ENCODE measurements around the gene CLIC4. TPM values are rescaled to one million over a fixed set of nuclear protein-coding genes. Genes with fewer than 3 reads are reported as not detected.

Gene CLIC4
- total and polyA plus RNA-seq, 4 donors = 15.0 to 40.7 (median 28.4) TPM

DNA sequence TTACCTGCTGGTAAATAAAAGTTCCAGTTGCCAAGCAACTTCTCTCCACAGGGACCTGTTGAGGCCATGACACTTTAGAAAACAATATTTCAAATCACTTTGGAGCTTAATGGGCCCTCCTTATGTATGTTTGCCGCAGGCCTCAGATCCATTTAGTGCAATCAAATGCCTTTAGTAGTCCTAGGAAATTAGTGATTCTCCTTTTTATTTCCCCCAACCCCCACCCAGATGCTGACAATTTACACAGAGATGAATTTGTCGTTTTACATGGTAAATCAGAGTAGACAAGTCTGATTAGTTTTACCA, 83.6 kb downstream of the CLIC4 start:
- TF ChIP-seq SP1 (IDR thresholded peaks at IDR 0.05) = no peak
- no peak for TF ChIP-seq JUND (IDR thresholded peaks at IDR 0.05)
- TF ChIP-seq EGR1 (IDR thresholded peaks at IDR 0.05; ENCODE audit: low read depth in 2 of 2) = no peak
- TF ChIP-seq GABPA (IDR thresholded peaks at IDR 0.05 in 1 of 2, conservative IDR thresholded peaks at IDR 0.05 in 1 of 2) = no peak
- no peak for TF ChIP-seq TAF1 (conservative IDR thresholded peaks at IDR 0.05)
- no peak for TF ChIP-seq REST (IDR thresholded peaks at IDR 0.05)
- TF ChIP-seq RAD21 (IDR thresholded peaks at IDR 0.05) = no peak
- TF ChIP-seq YY1 (IDR thresholded peaks at IDR 0.05) = no peak
- TF ChIP-seq RXRA (IDR thresholded peaks at IDR 0.05) = no peak
- peaks cover 0 to 8% (median 0%) of the 10 kb centered on the region in 4 donors for H3K36me3 ChIP-seq (ENCODE audit: control insufficient read depth in 4 of 4, insufficient read depth in 3 of 4, low read depth in 1 of 4, low read length in 3 of 4)
- H3K27me3 ChIP-seq (ENCODE audit: control insufficient read depth in 4 of 4, insufficient read depth in 4 of 4, low read length in 3 of 4) = no peaks in the 10 kb centered on the region
- no peaks in the 10 kb centered on the region for H3K9me3 ChIP-seq (ENCODE audit: control insufficient read depth in 4 of 4, low read length in 3 of 4)
- H3K4me3 ChIP-seq (ENCODE audit: low read depth in 1 of 3, low read length in 3 of 3) = no peak overlapping the region
- no peak overlapping the region for H3K9ac ChIP-seq (ENCODE audit: low read depth in 1 of 2, low read length in 2 of 2)
- DNase-seq (ENCODE audit: low spot score) = no peak
- WGBS = 81% methylated on average over 2 of the region's 2 CpGs
- peaks cover 4 to 40% (median 26%) of the 10 kb centered on the region in 4 donors for H3K4me1 ChIP-seq (ENCODE audit: control insufficient read depth in 4 of 4, insufficient read depth in 4 of 4, low read length in 3 of 4)
- peak overlapping the region in 1 of 2 donors; percentile 20 for H3K27ac ChIP-seq (ENCODE audit: low read depth in 1 of 2, low read length in 2 of 2)

GRCh38 chr1:24830680-24831272, 85.5 kb downstream of the CLIC4 start:
- Histone ChIP-seq H3K36me3 (ENCODE audit: control insufficient read depth in 4 of 4, insufficient read depth in 3 of 4, low read depth in 1 of 4, low read length in 3 of 4) (peaks cover 0 to 8% (median 0%) of the 10 kb centered on the region in 4 donors), H3K27ac (ENCODE audit: low read depth in 1 of 2, low read length in 2 of 2) (no peak overlapping the region), H3K9me3 (ENCODE audit: control insufficient read depth in 4 of 4, low read length in 3 of 4) (no peaks in the 10 kb centered on the region), H3K4me3 (ENCODE audit: low read depth in 1 of 3, low read length in 3 of 3) (no peak overlapping the region), H3K9ac (ENCODE audit: low read depth in 1 of 2, low read length in 2 of 2) (no peak overlapping the region), H3K27me3 (ENCODE audit: control insufficient read depth in 4 of 4, insufficient read depth in 4 of 4, low read length in 3 of 4) (no peaks in the 10 kb centered on the region), H3K4me1 (ENCODE audit: control insufficient read depth in 4 of 4, insufficient read depth in 4 of 4, low read length in 3 of 4) (peaks cover 0 to 38% (median 20%) of the 10 kb centered on the region in 4 donors)
- TF ChIP-seq RAD21 (IDR thresholded peaks at IDR 0.05) (peak; percentile 95 to 96), EGR1 (IDR thresholded peaks at IDR 0.05; ENCODE audit: low read depth in 2 of 2) (no peak), JUND (IDR thresholded peaks at IDR 0.05) (no peak), TAF1 (conservative IDR thresholded peaks at IDR 0.05) (no peak)
- TF ChIP-seq, protein P1, sequence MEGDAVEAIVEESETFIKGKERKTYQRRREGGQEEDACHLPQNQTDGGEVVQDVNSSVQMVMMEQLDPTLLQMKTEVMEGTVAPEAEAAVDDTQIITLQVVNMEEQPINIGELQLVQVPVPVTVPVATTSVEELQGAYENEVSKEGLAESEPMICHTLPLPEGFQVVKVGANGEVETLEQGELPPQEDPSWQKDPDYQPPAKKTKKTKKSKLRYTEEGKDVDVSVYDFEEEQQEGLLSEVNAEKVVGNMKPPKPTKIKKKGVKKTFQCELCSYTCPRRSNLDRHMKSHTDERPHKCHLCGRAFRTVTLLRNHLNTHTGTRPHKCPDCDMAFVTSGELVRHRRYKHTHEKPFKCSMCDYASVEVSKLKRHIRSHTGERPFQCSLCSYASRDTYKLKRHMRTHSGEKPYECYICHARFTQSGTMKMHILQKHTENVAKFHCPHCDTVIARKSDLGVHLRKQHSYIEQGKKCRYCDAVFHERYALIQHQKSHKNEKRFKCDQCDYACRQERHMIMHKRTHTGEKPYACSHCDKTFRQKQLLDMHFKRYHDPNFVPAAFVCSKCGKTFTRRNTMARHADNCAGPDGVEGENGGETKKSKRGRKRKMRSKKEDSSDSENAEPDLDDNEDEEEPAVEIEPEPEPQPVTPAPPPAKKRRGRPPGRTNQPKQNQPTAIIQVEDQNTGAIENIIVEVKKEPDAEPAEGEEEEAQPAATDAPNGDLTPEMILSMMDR (IDR thresholded peaks at IDR 0.05; ENCODE audit: low read depth, low read length, missing input control) = peak; percentile 66
- WGBS = 60% methylated on average over 3 of the region's 3 CpGs
- no peak for DNase-seq (ENCODE audit: low spot score)

GRCh38 chr1:24841593-24841992, 96.3 kb downstream of the CLIC4 start:
- Histone ChIP-seq H3K4me3 (ENCODE audit: low read depth in 1 of 3, low read length in 3 of 3) (no peak overlapping the region), H3K27me3 (ENCODE audit: control insufficient read depth in 4 of 4, insufficient read depth in 4 of 4, low read length in 3 of 4) (no peaks in the 10 kb centered on the region), H3K27ac (ENCODE audit: low read depth in 1 of 2, low read length in 2 of 2) (no peak overlapping the region), H3K36me3 (ENCODE audit: control insufficient read depth in 4 of 4, insufficient read depth in 3 of 4, low read depth in 1 of 4, low read length in 3 of 4) (peaks cover 0 to 10% (median 4%) of the 10 kb centered on the region in 4 donors), H3K9me3 (ENCODE audit: control insufficient read depth in 4 of 4, low read length in 3 of 4) (no peaks in the 10 kb centered on the region), H3K9ac (ENCODE audit: low read depth in 1 of 2, low read length in 2 of 2) (no peak overlapping the region), H3K4me1 (ENCODE audit: control insufficient read depth in 4 of 4, insufficient read depth in 4 of 4, low read length in 3 of 4) (peaks cover 0 to 12% (median 8%) of the 10 kb centered on the region in 4 donors)
- DNase-seq (ENCODE audit: low spot score) = no peak
- WGBS = 61% methylated on average over 3 of the region's 3 CpGs
- TF ChIP-seq YY1 (IDR thresholded peaks at IDR 0.05) = no peak
- no peak for TF ChIP-seq EGR1 (IDR thresholded peaks at IDR 0.05; ENCODE audit: low read depth in 2 of 2)
- TF ChIP-seq REST (IDR thresholded peaks at IDR 0.05) = no peak
- no peak for TF ChIP-seq NR2F2 (IDR thresholded peaks at IDR 0.05)
- TF ChIP-seq, protein P2, sequence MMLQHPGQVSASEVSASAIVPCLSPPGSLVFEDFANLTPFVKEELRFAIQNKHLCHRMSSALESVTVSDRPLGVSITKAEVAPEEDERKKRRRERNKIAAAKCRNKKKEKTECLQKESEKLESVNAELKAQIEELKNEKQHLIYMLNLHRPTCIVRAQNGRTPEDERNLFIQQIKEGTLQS (IDR thresholded peaks at IDR 0.05) = no peak
- no peak for TF ChIP-seq RAD21 (IDR thresholded peaks at IDR 0.05)
- TF ChIP-seq SP1 (IDR thresholded peaks at IDR 0.05) = no peak
- peak in 1 of 2 donors; percentile 7 for TF ChIP-seq HNF4A (conservative IDR thresholded peaks at IDR 0.05)
